Activated CD4-positive, alpha-beta T cell treated with anti-CD3 and anti-CD28 coated beads, Interleukin-2, amount 50 U/mL, for 1 hour (primary cell): ENCODE results near the gene LRRC15.

Experiments
- DNase-seq: peaks from one replicate; pipeline ENCODE4 v3.0.0-alpha.2; 2020

LRRC15 gene

GRCh38 chr3:194384156-194384555 is 14.6 kb upstream of the LRRC15 start:
- DNase-seq, result no peak

GRCh38 chr3:194383276-194383940 is 13.9 kb upstream of the LRRC15 start:
- DNase-seq, result no peak

GRCh38 chr3:194382892-194383223 is 13.3 kb upstream of the LRRC15 start:
- no peak for DNase-seq

- no peak for DNase-seq
Observed at GRCh38 chr3:194382196-194382891, 12.8 kb upstream of the LRRC15 start.

- no peak for DNase-seq
Observed at GRCh38 chr3:194381460-194381875, 11.9 kb upstream of the LRRC15 start.

- DNase-seq, result no peak
Observed at GRCh38 chr3:194380326-194380725, 10.8 kb upstream of the LRRC15 start.

- DNase-seq, result no peak
Observed at GRCh38 chr3:194379651-194380050, 10.1 kb upstream of the LRRC15 start.

- DNase-seq, result no peak
Observed at GRCh38 chr3:194379231-194379630, 9.7 kb upstream of the LRRC15 start.

GRCh38 chr3:194377708-194378107 is 8.2 kb upstream of the LRRC15 start:
- no peak for DNase-seq

GRCh38 chr3:194376241-194376560 is 6.7 kb upstream of the LRRC15 start:
- DNase-seq, result no peak

GRCh38 chr3:194375473-194376240 is 6.1 kb upstream of the LRRC15 start:
- no peak for DNase-seq

- no peak for DNase-seq
Observed at GRCh38 chr3:194374935-194375334, 5.4 kb upstream of the LRRC15 start.

GRCh38 chr3:194373899-194374298 is 4.4 kb upstream of the LRRC15 start:
- no peak for DNase-seq

GRCh38 chr3:194373028-194373427 is 3.5 kb upstream of the LRRC15 start:
- no peak for DNase-seq

GRCh38 chr3:194370753-194371152 is 1.2 kb upstream of the LRRC15 start:
- DNase-seq, result no peak

- no peak for DNase-seq
Observed at GRCh38 chr3:194368918-194369317, 625 bp downstream of the LRRC15 start.

GRCh38 chr3:194367992-194368841 is 1.3 kb downstream of the LRRC15 start:
- DNase-seq, result no peak

- DNase-seq, result no peak
Observed at GRCh38 chr3:194365978-194366490, 3.5 kb downstream of the LRRC15 start.

- no peak for DNase-seq
Observed at GRCh38 chr3:194365526-194365925, 4.0 kb downstream of the LRRC15 start.

- no peak for DNase-seq
Observed at GRCh38 chr3:194364652-194365434, 4.7 kb downstream of the LRRC15 start.

- no peak for DNase-seq
Observed at GRCh38 chr3:194364314-194364651, 5.3 kb downstream of the LRRC15 start.

GRCh38 chr3:194360568-194360967 is 9.0 kb downstream of the LRRC15 start:
- DNase-seq, result no peak
